Measurements from ENCODE around the gene UTS2B.

Gene UTS2B, protein sequence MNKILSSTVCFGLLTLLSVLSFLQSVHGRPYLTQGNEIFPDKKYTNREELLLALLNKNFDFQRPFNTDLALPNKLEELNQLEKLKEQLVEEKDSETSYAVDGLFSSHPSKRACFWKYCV

DNA sequence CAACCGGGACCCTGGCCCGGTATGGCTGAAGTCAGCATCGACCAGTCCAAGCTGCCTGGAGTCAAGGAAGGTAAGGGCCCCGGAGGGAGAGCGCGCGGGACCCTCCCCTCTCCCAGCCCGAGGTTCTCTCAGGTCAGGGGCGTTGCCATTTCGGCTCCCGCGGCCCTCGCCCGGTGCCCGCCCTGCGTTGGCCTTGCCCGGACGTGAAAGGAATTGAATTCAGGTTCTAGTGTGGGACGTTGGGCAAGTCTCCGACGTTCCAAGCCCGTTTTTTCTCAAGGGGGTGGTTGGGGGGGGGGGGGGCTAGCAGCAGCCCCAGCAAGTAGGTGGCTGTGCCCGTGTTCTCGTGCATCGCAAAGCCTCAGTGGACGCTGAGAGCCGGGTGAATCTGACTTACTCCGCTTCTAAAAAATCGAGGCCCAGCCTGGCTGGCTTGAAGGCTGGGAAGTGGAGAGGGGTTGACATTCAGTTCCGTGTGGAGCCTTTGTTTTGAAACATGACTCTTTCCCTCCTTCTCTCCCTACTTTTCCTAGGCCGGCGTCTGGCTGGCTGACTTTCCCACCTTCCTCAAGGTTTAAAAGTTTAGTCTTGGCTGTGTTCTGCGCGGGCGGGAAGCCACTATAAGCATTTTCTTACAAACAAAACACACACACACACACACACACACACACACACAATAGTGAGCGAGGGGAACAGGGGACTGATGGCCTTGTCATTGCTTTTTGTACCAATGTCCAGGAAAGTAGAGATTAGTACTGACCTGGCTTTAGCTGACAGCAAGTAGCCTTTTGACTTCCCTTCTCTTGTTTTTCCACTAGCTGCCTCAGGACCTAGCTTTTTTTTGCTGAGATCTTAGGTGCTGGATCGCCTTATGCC, at the start of gene UTS2B:
Gene UTS2B, minus strand, starts transcription at position 873 of the 876 bp plus-strand sequence. CDS start 48,337 bp downstream, outside the sequence.
- in situ Hi-C loops (cut with MboI; ENCODE audit: low pct_unique_long_range_greater_than_20kb, low sequenced_read_pairs), result no loop called here
- peak; percentile 56 for DNase-seq

DNA sequence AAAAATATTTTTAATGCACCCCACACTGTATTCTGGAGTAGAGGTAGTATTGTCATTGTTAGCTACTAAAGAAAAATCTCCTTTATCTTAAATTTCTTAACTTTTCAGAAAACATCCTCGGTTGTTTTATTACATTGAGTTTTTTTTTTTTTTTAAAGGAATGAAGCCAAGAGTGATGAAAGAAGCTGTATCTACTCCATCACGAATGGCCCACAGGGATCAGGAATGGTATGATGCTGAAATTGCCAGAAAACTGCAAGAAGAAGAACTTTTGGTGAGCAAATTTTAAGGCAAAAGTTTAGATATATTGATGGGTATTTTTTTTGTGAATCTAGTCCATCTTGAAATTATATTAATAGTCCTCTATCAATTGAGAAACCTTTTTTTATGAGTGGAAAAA, 49.7 kb upstream of the UTS2B start:
- in situ Hi-C loops (cut with MboI; ENCODE audit: low pct_unique_long_range_greater_than_20kb, low sequenced_read_pairs), result no loop called here
- DNase-seq, result no peak

DNA sequence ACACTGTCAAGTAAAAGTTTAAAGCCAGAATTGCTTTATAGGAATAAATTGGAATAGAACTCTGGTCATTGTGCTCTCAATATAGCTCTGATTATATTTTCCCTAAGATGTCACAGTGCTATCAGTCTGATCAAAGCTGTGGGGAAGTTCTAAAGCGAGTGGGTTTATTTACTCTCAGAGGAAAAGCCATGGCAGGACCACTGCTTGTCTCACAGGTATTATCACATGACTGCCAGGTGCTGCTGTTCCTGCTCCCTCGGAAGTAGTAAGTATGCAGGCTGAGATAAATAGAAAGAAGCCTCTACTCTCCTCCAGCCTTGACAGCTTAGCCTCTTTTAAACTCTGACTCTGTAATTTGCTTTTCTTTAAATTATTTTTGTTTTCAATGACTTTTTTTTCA, 49.1 kb upstream of the UTS2B start:
- in situ Hi-C loops (cut with MboI; ENCODE audit: low pct_unique_long_range_greater_than_20kb, low sequenced_read_pairs), result no loop called here
- no peak for DNase-seq

GRCh38 chr3:191378142-191378812, 48.0 kb upstream of the UTS2B start:
- in situ Hi-C loops (cut with MboI; ENCODE audit: low pct_unique_long_range_greater_than_20kb, low sequenced_read_pairs), result no loop called here
- DNase-seq, result no peak

GRCh38 chr3:191376516-191377141, 46.3 kb upstream of the UTS2B start:
- in situ Hi-C loops (cut with MboI; ENCODE audit: low pct_unique_long_range_greater_than_20kb, low sequenced_read_pairs), result no loop called here

GRCh38 chr3:191373327-191373726, 43.0 kb upstream of the UTS2B start:
- in situ Hi-C loops (cut with MboI; ENCODE audit: low pct_unique_long_range_greater_than_20kb, low sequenced_read_pairs), result no loop called here
- DNase-seq, result no peak

More at GRCh38 chr3:191376516-191377141, 46.3 kb upstream of the UTS2B start:
- DNase-seq, result no peak

DNA sequence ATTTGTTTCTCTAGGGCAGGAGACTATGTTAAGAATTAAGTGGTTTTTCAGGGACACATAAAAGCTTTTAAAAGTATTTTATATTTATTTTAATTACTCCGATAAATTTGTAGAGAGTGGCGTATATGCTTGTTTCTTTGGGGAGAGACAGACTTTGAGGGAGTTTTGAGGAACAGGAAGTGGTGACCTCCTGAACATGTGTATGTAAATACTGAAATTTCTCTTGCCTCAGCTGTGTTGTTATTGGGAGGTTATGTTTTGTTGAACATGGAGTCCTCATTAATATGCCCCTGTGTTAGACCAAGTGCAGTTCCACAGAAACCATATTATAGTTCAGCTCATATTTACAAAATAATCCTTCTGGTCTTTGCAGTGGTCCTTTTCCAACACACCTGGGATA, 41.8 kb upstream of the UTS2B start:
- DNase-seq, result peak; percentile 13
- in situ Hi-C loops (cut with MboI; ENCODE audit: low pct_unique_long_range_greater_than_20kb, low sequenced_read_pairs), result no loop called here

- in situ Hi-C loops (cut with MboI; ENCODE audit: low pct_unique_long_range_greater_than_20kb, low sequenced_read_pairs), result no loop called here
- no peak for DNase-seq
Observed at GRCh38 chr3:191369616-191370010, 39.3 kb upstream of the UTS2B start.

DNA sequence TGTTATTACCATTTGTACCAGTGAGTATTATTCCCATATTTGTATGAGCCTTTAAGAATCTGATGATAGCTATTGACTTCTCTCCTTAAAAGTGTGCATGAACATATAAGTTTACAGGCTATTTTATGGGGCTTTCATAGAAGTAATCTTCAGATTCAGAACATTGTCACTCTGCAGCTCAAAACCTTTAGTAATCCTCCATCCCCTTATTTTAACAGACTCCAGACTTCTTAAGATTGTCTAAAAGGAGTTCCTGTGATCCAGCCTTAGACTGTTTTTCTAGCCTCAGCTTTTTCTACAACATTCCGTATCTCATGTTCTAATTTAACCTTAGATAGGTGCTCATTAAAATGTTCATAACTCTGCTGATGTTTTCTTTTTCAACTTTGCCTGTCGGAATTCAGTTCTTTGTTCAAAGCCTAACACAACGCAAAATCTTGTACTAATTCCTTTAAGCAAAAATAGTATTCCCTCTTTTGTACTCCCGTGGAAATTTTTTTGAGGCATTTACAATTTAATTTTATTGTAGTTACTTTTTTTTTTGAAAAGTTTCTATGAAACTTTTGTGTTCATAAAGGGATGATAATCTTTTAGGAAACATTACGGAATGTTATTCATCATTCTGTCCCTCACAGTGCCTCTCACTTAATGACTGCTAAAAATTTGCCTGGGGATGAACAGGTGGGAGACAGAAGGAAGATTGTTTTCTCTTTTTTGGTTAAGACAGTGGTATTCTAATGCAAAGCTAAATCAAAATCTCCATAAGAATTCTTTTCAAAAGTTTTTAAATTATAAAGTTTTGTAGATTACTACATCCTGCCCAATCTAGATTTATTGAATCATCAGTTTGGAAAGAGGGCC, 38.7 kb upstream of the UTS2B start:
- in situ Hi-C loops (cut with MboI; ENCODE audit: low pct_unique_long_range_greater_than_20kb, low sequenced_read_pairs), result no loop called here
- no peak for DNase-seq

DNA sequence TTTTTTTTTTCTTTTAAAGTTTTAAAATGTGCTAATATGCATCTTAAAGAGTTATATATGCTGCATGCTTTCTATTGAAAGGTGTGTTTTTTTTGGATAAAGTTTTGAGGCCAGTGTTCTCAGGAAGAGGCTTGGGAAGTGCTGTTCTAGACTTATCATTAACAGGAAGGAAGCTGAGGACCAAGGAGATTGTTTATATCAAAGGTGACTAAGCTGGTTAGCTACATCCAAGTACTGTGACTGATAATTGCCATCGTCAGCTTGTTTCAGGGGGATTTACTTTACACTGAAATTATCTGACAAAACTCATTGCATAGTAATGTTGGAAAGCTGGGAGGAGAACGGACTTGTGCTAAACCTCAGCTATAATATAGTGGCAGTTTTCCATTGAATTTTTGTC, 36.3 kb upstream of the UTS2B start:
- DNase-seq, result no peak
- in situ Hi-C loops (cut with MboI; ENCODE audit: low pct_unique_long_range_greater_than_20kb, low sequenced_read_pairs), result no loop called here

- DNase-seq, result no peak
- in situ Hi-C loops (cut with MboI; ENCODE audit: low pct_unique_long_range_greater_than_20kb, low sequenced_read_pairs), result no loop called here
Observed at GRCh38 chr3:191363221-191363620, 32.9 kb upstream of the UTS2B start.

- in situ Hi-C loops (cut with MboI; ENCODE audit: low pct_unique_long_range_greater_than_20kb, low sequenced_read_pairs), result no loop called here
- no peak for DNase-seq
Observed at GRCh38 chr3:191362524-191363090, 32.3 kb upstream of the UTS2B start.

- DNase-seq, result no peak
- in situ Hi-C loops (cut with MboI; ENCODE audit: low pct_unique_long_range_greater_than_20kb, low sequenced_read_pairs), result no loop called here
Observed at GRCh38 chr3:191362037-191362436, 31.7 kb upstream of the UTS2B start.

DNA sequence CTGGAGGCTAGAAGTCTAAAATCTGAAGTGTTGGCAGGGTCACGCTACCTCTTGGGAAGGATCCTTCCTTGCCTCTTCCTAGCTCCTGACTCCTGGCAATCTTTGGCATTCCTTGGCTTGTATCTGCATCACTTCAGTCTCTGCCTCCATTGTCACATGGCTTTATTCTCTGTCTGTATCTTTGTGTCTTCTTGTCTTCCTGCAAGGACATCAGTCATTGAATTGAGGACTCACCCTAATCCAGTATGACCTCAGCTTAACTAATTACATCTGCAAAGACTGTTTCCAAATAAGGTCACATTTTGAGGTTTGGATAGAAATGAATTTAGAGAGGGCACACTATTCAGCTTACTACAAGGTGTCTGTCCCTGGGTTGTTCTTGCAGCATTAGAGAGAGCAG, 31.1 kb upstream of the UTS2B start:
- in situ Hi-C loops (cut with MboI; ENCODE audit: low pct_unique_long_range_greater_than_20kb, low sequenced_read_pairs), result no loop called here
- no peak for DNase-seq

DNA sequence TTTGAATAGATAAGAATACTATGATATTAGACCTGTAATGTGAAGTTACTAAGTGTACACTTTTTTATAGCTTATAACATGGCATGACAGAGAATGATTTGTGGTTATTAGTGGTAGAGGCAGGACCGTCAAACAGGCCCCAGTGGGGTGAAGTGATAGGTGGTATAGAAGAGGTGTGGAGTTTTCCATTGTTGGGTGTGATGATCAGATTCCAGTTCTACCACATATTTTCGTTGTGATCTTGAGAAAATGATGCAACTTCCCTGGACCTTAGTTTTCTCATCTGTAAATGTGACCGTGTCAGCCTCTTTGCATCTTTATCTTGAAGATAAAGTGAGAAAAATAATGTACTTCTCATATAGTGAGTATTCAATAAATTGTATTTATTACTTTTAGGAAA, 30.3 kb upstream of the UTS2B start:
- in situ Hi-C loops (cut with MboI; ENCODE audit: low pct_unique_long_range_greater_than_20kb, low sequenced_read_pairs), result no loop called here
- DNase-seq, result no peak

DNA sequence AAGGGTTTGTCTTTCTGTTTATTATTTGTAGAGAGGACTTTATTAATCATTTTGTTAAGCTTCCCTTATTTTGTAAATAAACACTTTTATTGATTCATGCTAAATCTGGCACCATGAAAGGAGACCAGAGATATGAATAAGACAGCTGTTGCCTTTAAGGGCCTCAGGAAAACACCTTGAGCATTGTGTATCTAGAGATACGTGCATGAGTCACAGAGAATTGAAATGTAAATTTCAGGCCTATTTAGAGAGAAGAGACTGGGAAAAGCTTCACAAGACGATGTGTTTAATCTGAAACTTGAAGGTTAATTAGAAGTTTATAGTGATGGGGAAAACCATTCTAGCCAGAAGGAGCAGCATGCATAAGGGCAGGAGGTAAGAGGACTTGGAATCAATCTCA, 28.6 kb upstream of the UTS2B start:
- in situ Hi-C loops (cut with MboI; ENCODE audit: low pct_unique_long_range_greater_than_20kb, low sequenced_read_pairs), result no loop called here
- DNase-seq, result no peak

DNA sequence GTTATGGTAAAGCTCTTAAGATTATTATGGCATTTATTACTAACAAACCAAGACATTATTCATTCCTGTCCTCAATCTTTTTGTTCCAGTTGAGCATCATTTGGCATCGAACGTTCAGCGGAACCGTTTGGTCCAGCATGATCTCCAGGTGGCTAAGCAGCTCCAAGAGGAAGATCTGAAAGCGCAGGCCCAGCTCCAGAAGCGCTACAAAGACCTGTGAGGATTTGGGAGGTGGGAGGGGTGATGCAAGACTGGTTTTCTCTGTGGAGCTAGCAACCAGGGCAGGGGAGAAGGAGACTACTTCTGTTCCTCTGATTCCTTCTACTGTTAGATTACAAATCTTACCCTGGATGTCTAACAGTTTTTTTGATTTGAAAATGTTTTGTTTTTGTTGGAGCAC, 27.6 kb upstream of the UTS2B start:
- no peak for DNase-seq
- in situ Hi-C loops (cut with MboI; ENCODE audit: low pct_unique_long_range_greater_than_20kb, low sequenced_read_pairs), result no loop called here

GRCh38 chr3:191356631-191357439, 26.5 kb upstream of the UTS2B start:
- in situ Hi-C loops (cut with MboI; ENCODE audit: low pct_unique_long_range_greater_than_20kb, low sequenced_read_pairs), result no loop called here
- DNase-seq, result no peak

Data from KBM-7 (cell line).